Measurements from ENCODE around the gene OR4K2. TPM values are rescaled to one million over a fixed set of nuclear protein-coding genes. Genes with fewer than 3 reads are reported as not detected.

The OR4K2 gene
- total RNA-seq, 1 donor from 2014 or later, result not detected

DNA sequence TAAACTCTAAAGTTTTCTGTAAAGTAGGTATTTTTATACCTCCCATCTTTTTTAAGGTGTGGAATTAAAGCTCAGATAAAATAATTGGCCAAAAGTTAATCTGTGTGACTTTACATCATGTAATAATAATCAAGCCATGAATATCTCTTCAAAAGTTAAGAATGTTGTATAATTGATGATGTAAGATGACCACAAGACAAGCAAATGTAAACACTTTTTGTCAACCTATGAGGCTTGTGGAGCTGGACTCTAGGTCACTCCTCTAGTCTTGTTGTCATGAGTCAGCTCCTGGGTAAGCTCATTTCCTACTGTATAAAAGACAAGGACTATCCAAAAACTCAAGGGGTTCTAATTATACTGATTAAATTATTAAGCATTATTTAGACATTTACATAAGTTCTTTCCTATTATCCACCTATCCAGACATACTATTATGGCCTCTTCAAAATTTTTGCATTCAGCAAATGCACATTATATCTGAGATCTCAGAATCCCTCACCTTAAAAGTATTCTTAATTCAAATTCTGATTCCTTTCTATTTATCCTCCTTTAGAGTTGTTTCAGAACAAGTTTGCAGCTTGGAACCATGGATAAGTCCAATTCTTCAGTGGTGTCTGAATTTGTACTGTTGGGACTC is 45.2 kb downstream of the OR4K2 start, which contains the start of gene OR4K5:
TSS of gene OR4K5 (plus strand) at position 587 of the 637 bp plus-strand sequence. CDS start at position 587, 0 bp downstream.
- H3K9me3 Mint-ChIP-seq (ENCODE audit: unreplicated experiment), result peaks cover 4% of the 10 kb centered on the region
- no peaks in the 10 kb centered on the region for H3K4me1 Mint-ChIP-seq (ENCODE audit: unreplicated experiment)
- DNase-seq (ENCODE audit: low spot score), result no peak
- TF ChIP-seq, protein P1, sequence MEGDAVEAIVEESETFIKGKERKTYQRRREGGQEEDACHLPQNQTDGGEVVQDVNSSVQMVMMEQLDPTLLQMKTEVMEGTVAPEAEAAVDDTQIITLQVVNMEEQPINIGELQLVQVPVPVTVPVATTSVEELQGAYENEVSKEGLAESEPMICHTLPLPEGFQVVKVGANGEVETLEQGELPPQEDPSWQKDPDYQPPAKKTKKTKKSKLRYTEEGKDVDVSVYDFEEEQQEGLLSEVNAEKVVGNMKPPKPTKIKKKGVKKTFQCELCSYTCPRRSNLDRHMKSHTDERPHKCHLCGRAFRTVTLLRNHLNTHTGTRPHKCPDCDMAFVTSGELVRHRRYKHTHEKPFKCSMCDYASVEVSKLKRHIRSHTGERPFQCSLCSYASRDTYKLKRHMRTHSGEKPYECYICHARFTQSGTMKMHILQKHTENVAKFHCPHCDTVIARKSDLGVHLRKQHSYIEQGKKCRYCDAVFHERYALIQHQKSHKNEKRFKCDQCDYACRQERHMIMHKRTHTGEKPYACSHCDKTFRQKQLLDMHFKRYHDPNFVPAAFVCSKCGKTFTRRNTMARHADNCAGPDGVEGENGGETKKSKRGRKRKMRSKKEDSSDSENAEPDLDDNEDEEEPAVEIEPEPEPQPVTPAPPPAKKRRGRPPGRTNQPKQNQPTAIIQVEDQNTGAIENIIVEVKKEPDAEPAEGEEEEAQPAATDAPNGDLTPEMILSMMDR (IDR thresholded peaks at IDR 0.05; ENCODE audit: unreplicated experiment), result no peak
- peaks cover 2% of the 10 kb centered on the region for H3K27me3 Mint-ChIP-seq (ENCODE audit: unreplicated experiment)
- no peak within 1 kb of the TSS for H3K27ac Mint-ChIP-seq (ENCODE audit: unreplicated experiment)
- H3K4me3 Mint-ChIP-seq (ENCODE audit: unreplicated experiment), result no peak within 1 kb of the TSS
- no peaks in the 10 kb centered on the region for H3K36me3 Mint-ChIP-seq (ENCODE audit: low read depth, unreplicated experiment)

DNA sequence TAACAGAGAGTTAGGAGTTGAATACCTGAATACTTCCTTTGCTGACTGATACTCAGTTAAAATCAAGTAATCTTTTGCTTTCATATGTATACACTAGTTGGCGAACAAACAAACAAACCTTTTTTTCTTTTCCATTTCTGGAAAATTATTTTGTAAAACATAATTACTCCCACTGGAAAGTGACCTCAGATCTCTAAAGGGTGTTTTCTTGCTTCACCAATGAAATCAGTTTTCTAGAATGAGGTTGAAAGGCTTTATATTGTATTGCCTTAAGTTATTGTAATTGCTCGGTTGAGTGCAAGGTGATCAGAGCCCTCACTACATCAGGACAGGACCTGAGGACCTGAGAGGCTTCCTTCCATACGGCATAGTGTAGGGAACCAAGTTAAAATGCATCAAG is 55.7 kb downstream of the OR4K2 start, which contains the start of gene OR4K1:
TSS of gene OR4K1 (plus strand) at position 301 of the 400 bp plus-strand sequence. CDS start 4,750 bp downstream, outside the sequence.
- H3K36me3 Mint-ChIP-seq (ENCODE audit: low read depth, unreplicated experiment), result no peaks in the 10 kb centered on the region
- H3K27ac Mint-ChIP-seq (ENCODE audit: unreplicated experiment), result no peak within 1 kb of the TSS
- peaks cover 1% of the 10 kb centered on the region for H3K27me3 Mint-ChIP-seq (ENCODE audit: unreplicated experiment)
- H3K4me3 Mint-ChIP-seq (ENCODE audit: unreplicated experiment), result no peak within 1 kb of the TSS
- H3K4me1 Mint-ChIP-seq (ENCODE audit: unreplicated experiment), result no peaks in the 10 kb centered on the region
- peaks cover 25% of the 10 kb centered on the region for H3K9me3 Mint-ChIP-seq (ENCODE audit: unreplicated experiment)
- no peak for DNase-seq (ENCODE audit: low spot score)
- TF ChIP-seq, protein P1 (IDR thresholded peaks at IDR 0.05; ENCODE audit: unreplicated experiment), result no peak

Other genes with a start within 250 kb of the OR4K2 start
- not detected for gene OR11H2, start 161.3 kb upstream of the OR4K2 start, total RNA-seq (ENCODE audit: unreplicated experiment)
- not detected for gene OR4Q3, start 131.6 kb upstream of the OR4K2 start, total RNA-seq (ENCODE audit: unreplicated experiment)
- not detected for gene OR4M1, start 101.6 kb upstream of the OR4K2 start, total RNA-seq (ENCODE audit: unreplicated experiment)
- not detected for gene OR4N2, start 71.4 kb upstream of the OR4K2 start, total RNA-seq (ENCODE audit: unreplicated experiment)
- gene OR4K5, start 45.5 kb downstream of the OR4K2 start, total RNA-seq (ENCODE audit: unreplicated experiment), result not detected
- gene OR4K1, start 55.8 kb downstream of the OR4K2 start, total RNA-seq (ENCODE audit: unreplicated experiment), result not detected
- not detected for gene OR4K15, start 100.4 kb downstream of the OR4K2 start, total RNA-seq (ENCODE audit: unreplicated experiment)
- gene OR4Q2, start 127.0 kb downstream of the OR4K2 start, total RNA-seq (ENCODE audit: unreplicated experiment), result not detected
- not detected for gene OR4K14, start 144.2 kb downstream of the OR4K2 start, total RNA-seq (ENCODE audit: unreplicated experiment)
- gene OR4K13, start 160.9 kb downstream of the OR4K2 start, total RNA-seq (ENCODE audit: unreplicated experiment), result not detected
- gene OR4L1, start 184.9 kb downstream of the OR4K2 start, total RNA-seq (ENCODE audit: unreplicated experiment), result not detected
- not detected for gene OR4K17, start 235.6 kb downstream of the OR4K2 start, total RNA-seq (ENCODE audit: unreplicated experiment)